SK-N-SH (cell line): ENCODE measurements around the gene SMIM14. TPM values are rescaled to one million over a fixed set of nuclear protein-coding genes. Genes with fewer than 3 reads are reported as not detected.
"Not testable (repeated sequence)": the region's sequence is repeated elsewhere in the genome, so short reads cannot be mapped to it uniquely, and the experiment has no call there.

Source experiments
- CTCF ChIA-PET: fragments of 300-600, 350-600 bp; formaldehyde crosslinking; extraction: SDS; loops from one replicate; lab custom pipeline; 2021; lab: Yijun Ruan, JAX
- POLR2A ChIA-PET: fragments of 350-600 bp; sonication (Branson Sonifier 250); formaldehyde crosslinking; extraction: SDS; loops from one replicate; lab custom pipeline; 2020; ENCODE audit warnings: antibody characterized with exemption, inconsistent platforms; lab: Yijun Ruan, JAX
- DNase-seq: peaks from one replicate; pipeline ENCODE4 v3.0.0; 2012
- H2AFZ ChIP-seq: fragments of 200-600 bp; sonication (generic); 2 replicates; pipeline ENCODE4 v1.8.1; 2016; ENCODE audit warnings: antibody characterized with exemption, mild to moderate bottlenecking, low read depth
- H3F3A ChIP-seq: fragments of 200-600 bp; sonication (generic); replicated peaks from 2 replicates; pipeline ENCODE3; 2016; ENCODE audit warnings: antibody characterized with exemption, mild to moderate bottlenecking; ENCODE audit not compliant: insufficient read depth
- H3K27ac ChIP-seq, 2 experiments: fragments of 200-500 bp in 1 of 2; fragments of 200-600 bp in 1 of 2; sonication (Bioruptor generic) in 1 of 2; sonication (generic), shearing (Covaris generic) in 1 of 2; 2 replicates each; pipeline versions ENCODE4 v1.5.1 to v1.6.1; 2014 to 2016; ENCODE audit warnings: low read depth in 2 of 2, inconsistent platforms in 1 of 2, low read length in 1 of 2, mild to moderate bottlenecking in 1 of 2, mixed read lengths in 1 of 2
- H3K27me3 ChIP-seq: fragments of 200-600 bp; sonication (generic), shearing (Covaris generic); 2 replicates; pipeline ENCODE4 v1.6.1; 2016; ENCODE audit warnings: mixed run types; ENCODE audit not compliant: insufficient read depth
- H3K36me3 ChIP-seq, 2 experiments: fragments of 200-500 bp in 1 of 2; fragments of 200-600 bp in 1 of 2; sonication (Bioruptor generic) in 1 of 2; sonication (generic) in 1 of 2; replicated peaks in 1 of 2; 2 replicates each; pipeline versions ENCODE3 to v1.5.1; 2014 to 2016; ENCODE audit warnings: low read length in 1 of 2, mild to moderate bottlenecking in 1 of 2; ENCODE audit not compliant: insufficient read depth in 2 of 2, control insufficient read depth in 1 of 2
- H3K4me1 ChIP-seq, 2 experiments: fragments of 200-500 bp in 1 of 2; fragments of 200-600 bp in 1 of 2; sonication (Bioruptor generic) in 1 of 2; sonication (generic), shearing (Covaris generic) in 1 of 2; 2 replicates each; pipeline versions ENCODE4 v1.5.1 to v1.6.1; 2014 to 2016; ENCODE audit warnings: low read depth in 1 of 2, low read length in 1 of 2, mixed run types in 1 of 2; ENCODE audit not compliant: insufficient read depth in 2 of 2, control insufficient read depth in 1 of 2
- H3K4me2 ChIP-seq: fragments of 200-600 bp; sonication (generic), shearing (Covaris generic); 2 replicates; pipeline ENCODE4 v1.6.1; 2017; ENCODE audit warnings: mixed run types
- H3K4me3 ChIP-seq, 2 experiments: fragments of 200-500 bp in 1 of 2; fragments of 200-600 bp in 1 of 2; sonication (Bioruptor generic) in 1 of 2; sonication (generic), shearing (Covaris generic) in 1 of 2; 2 replicates each; pipeline versions ENCODE4 v1.5.1 to v1.8.1; 2014 to 2016; ENCODE audit warnings: low read depth in 2 of 2, inconsistent platforms in 1 of 2, low read length in 1 of 2, mild to moderate bottlenecking in 1 of 2, mixed read lengths in 1 of 2, moderate library complexity in 1 of 2
- H3K79me2 ChIP-seq: fragments of 200-600 bp; sonication (generic); 2 replicates; pipeline ENCODE4 v1.8.1; 2017; ENCODE audit warnings: mild to moderate bottlenecking; ENCODE audit not compliant: insufficient read depth
- H3K9ac ChIP-seq: fragments of 200-600 bp; sonication (generic); 2 replicates; pipeline ENCODE4 v1.6.1; 2017; ENCODE audit warnings: mixed run types
- H3K9me2 ChIP-seq: fragments of 200-600 bp; sonication (generic); 2 replicates; pipeline ENCODE4 v1.6.1; 2017; ENCODE audit warnings: mixed run types
- H3K9me3 ChIP-seq: fragments of 200-600 bp; sonication (generic); 2 replicates; pipeline ENCODE4 v1.6.1; 2017; ENCODE audit warnings: mixed run types, mild to moderate bottlenecking, moderate library complexity
- H4K20me1 ChIP-seq: fragments of 200-600 bp; sonication (generic); 2 replicates; pipeline ENCODE4 v1.6.1; 2017; ENCODE audit warnings: mild to moderate bottlenecking, mixed run types; ENCODE audit not compliant: insufficient read depth
- EP300 ChIP-seq, 2 experiments: IDR thresholded peaks; 2 replicates each; pipeline versions ENCODE4 v1.4.0 to v1.6.1; 2012; ENCODE audit warnings: borderline replicate concordance in 1 of 2, low read depth in 1 of 2, low read length in 1 of 2
- JUND ChIP-seq: IDR thresholded peaks from 2 replicates; pipeline ENCODE4 v1.4.0; 2012
- MXI1 ChIP-seq: IDR thresholded peaks from 2 replicates; pipeline ENCODE4 v1.6.1; 2012; ENCODE audit warnings: mild to moderate bottlenecking, low read depth, low read length, improper control_type of control experiment
- PBX3 ChIP-seq: IDR thresholded peaks from 2 replicates; pipeline ENCODE4; 2012
- RAD21 ChIP-seq: IDR thresholded peaks from 2 replicates; pipeline ENCODE4 v1.6.1; 2012; ENCODE audit warnings: mild to moderate bottlenecking, low read length
- RCOR1 ChIP-seq: fragments of 150-350 bp; IDR thresholded peaks from 2 replicates; pipeline ENCODE4 v1.6.1; 2017; ENCODE audit warnings: antibody characterized with exemption, low read length
- RFX5 ChIP-seq: IDR thresholded peaks from 2 replicates; pipeline ENCODE4 v1.6.1; 2012; ENCODE audit warnings: mild to moderate bottlenecking, improper control_type of control experiment, low read length
- TCF12 ChIP-seq: IDR thresholded peaks from 2 replicates; pipeline ENCODE4 v1.4.0; 2012
- TEAD4 ChIP-seq: IDR thresholded peaks from 2 replicates; pipeline ENCODE4 v1.4.0; 2012; ENCODE audit warnings: mild to moderate bottlenecking, borderline replicate concordance; ENCODE audit not compliant: insufficient read depth
- WGBS: methylation state at CpG from one replicate; pipeline ENCODE4 v1.1.6; 2017; ENCODE audit warnings: low lambda C conversion rate; 5-methylcytosine and 5-hydroxymethylcytosine counted together
- polyA plus RNA-seq, 3 experiments: library from polyadenylated mRNA; depleted of rRNA; stranded (reverse); fragments of >200 nt; gene quantifications; 2 replicates each; pipeline ENCODE4 v1.2.3, GENCODE V29; 2012
- TF ChIP-seq, protein P1 (sequence below): fragments of 150-350 bp; IDR thresholded peaks from 2 replicates; pipeline ENCODE4 v1.6.1; 2016; ENCODE audit warnings: mild to moderate bottlenecking, low read depth, low read length

Gene SMIM14
- polyA plus RNA-seq, 1 of the 3 experiments (the other 2 are of a cell fraction): 12.6 TPM

GRCh38 chr4:39675681-39676080, 37.0 kb upstream of the SMIM14 start:
- H3K9ac ChIP-seq, H3K79me2 ChIP-seq, H3K4me1 ChIP-seq, H4K20me1 ChIP-seq, POLR2A ChIA-PET, H2AFZ ChIP-seq, H3K4me2 ChIP-seq, CTCF ChIA-PET, H3K27me3 ChIP-seq, H3K9me2 ChIP-seq, H3K36me3 ChIP-seq, H3F3A ChIP-seq, DNase-seq, H3K4me3 ChIP-seq, H3K9me3 ChIP-seq, H3K27ac ChIP-seq: not testable (repeated sequence)
- WGBS: 93% methylated on average over 10 of the region's 10 CpGs

GRCh38 chr4:39670296-39670695, 31.6 kb upstream of the SMIM14 start:
- H3K9ac ChIP-seq, H3K9me3 ChIP-seq, H3K4me1 ChIP-seq, H3K9me2 ChIP-seq, H3F3A ChIP-seq, CTCF ChIA-PET, DNase-seq, H3K4me2 ChIP-seq, H3K79me2 ChIP-seq, H3K27ac ChIP-seq, H2AFZ ChIP-seq, H3K27me3 ChIP-seq, POLR2A ChIA-PET, H4K20me1 ChIP-seq, H3K36me3 ChIP-seq, H3K4me3 ChIP-seq: not testable (repeated sequence)
- WGBS: 78% methylated on average over 1 of the region's 1 CpG

DNA sequence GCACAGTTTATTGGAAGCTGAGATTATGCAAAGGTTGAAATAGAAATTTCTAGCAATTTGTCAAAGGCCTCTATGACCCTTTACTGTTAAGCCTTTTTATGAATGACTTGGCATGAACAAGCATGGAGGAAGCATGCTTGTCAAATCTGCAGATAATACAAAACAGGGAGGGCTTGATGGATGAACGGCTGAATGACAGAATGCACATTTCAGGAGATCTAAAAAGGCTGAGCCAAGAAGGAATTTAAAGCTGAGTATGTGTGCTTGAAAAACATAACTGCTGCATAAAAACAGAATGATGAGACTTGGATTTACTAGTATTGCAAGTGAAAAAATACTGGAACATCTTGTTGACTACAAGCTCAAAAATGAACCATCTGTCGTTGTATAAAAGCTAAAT, 30.2 kb upstream of the SMIM14 start:
- H3K27me3 ChIP-seq: no peaks in the 10 kb centered on the region
- H3K4me3 ChIP-seq: no peak overlapping the region
- H3K4me1 ChIP-seq: peaks cover 0 to 5% of the 10 kb centered on the region in 2 experiments; a peak in 1 of 4 replicates
- TF ChIP-seq EP300 (IDR thresholded peaks at IDR 0.05; ENCODE audit: borderline replicate concordance in 1 of 2, low read depth in 1 of 2, low read length in 1 of 2) (no peak), RAD21 (no peak), TEAD4 (no peak), PBX3 (no peak), RCOR1 (no peak), RFX5 (no peak), TCF12 (no peak), MXI1 (no peak), JUND (no peak)
- TF ChIP-seq, protein P1, sequence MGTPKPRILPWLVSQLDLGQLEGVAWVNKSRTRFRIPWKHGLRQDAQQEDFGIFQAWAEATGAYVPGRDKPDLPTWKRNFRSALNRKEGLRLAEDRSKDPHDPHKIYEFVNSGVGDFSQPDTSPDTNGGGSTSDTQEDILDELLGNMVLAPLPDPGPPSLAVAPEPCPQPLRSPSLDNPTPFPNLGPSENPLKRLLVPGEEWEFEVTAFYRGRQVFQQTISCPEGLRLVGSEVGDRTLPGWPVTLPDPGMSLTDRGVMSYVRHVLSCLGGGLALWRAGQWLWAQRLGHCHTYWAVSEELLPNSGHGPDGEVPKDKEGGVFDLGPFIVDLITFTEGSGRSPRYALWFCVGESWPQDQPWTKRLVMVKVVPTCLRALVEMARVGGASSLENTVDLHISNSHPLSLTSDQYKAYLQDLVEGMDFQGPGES: no peak
- H3K27ac ChIP-seq: no peak overlapping the region
- no peaks in the 10 kb centered on the region for H4K20me1 ChIP-seq
- no peak overlapping the region for H2AFZ ChIP-seq
- 60% methylated on average over 2 of the region's 2 CpGs for WGBS
- peaks cover 10% of the 10 kb centered on the region for H3F3A ChIP-seq
- H3K9me3 ChIP-seq: no peaks in the 10 kb centered on the region
- no peak for DNase-seq
- H3K79me2 ChIP-seq: no peaks in the 10 kb centered on the region
- ChIA-PET POLR2A (no interaction called here), CTCF (interaction anchor here (0.7 to 1.3 kb wide), 2 partner anchors 199 to 490 kb away, joined by 3 read pairs; no protein-coding TSS in a partner anchor)
- H3K4me2 ChIP-seq: no peak overlapping the region
- no peaks in the 10 kb centered on the region for H3K36me3 ChIP-seq
- no peaks in the 10 kb centered on the region for H3K9me2 ChIP-seq
- H3K9ac ChIP-seq: no peak overlapping the region
